Measurements from ENCODE around the gene UBAC2. TPM values are rescaled to one million over a fixed set of nuclear protein-coding genes. Genes with fewer than 3 reads are reported as not detected.

The UBAC2 gene
- total RNA-seq, 4 donors from 2014 or later, result 43.5 to 59.6 (median 52.0) TPM

GRCh38 chr13:99185606-99186005 is 15.0 kb upstream of the UBAC2 start:
- TF ChIP-seq EP300 (IDR thresholded peaks at IDR 0.05) (no peak), CTCF (IDR thresholded peaks at IDR 0.05) (no peak), POLR2A (IDR thresholded peaks at IDR 0.05) (no peak)
- Histone ChIP-seq H3K27ac (no peak overlapping the region), H3K9me3 (peaks cover 0 to 10% (median 6%) of the 10 kb centered on the region in 4 donors), H3K36me3 (no peaks in the 10 kb centered on the region), H3K4me1 (peaks cover 0 to 5% (median 0%) of the 10 kb centered on the region in 4 donors), H3K27me3 (no peaks in the 10 kb centered on the region), H3K4me3 (no peak overlapping the region)
- 56 to 65% methylated on average over 8 of the region's 8 CpGs for WGBS, 2 donors
- no peak for DNase-seq (ENCODE audit: low spot score in 2 of 2)

GRCh38 chr13:99190147-99190985 is 10.3 kb upstream of the UBAC2 start:
- no peak overlapping the region for H3K4me3 ChIP-seq
- H3K4me1 ChIP-seq, result peaks cover 0 to 8% (median 0%) of the 10 kb centered on the region in 4 donors
- no peaks in the 10 kb centered on the region for H3K36me3 ChIP-seq
- no peaks in the 10 kb centered on the region for H3K27me3 ChIP-seq
- peak overlapping the region in 1 of 4 donors; percentile 71 for H3K27ac ChIP-seq
- H3K9me3 ChIP-seq, result no peaks in the 10 kb centered on the region
- TF ChIP-seq POLR2A (IDR thresholded peaks at IDR 0.05) (no peak), EP300 (IDR thresholded peaks at IDR 0.05) (peak in 1 of 2 donors; percentile 39), CTCF (IDR thresholded peaks at IDR 0.05) (no peak)
- whole genome bisulfite sequencing, 2 donors, result 86 to 87% methylated on average over 12 of the region's 12 CpGs
- DNase-seq (ENCODE audit: low spot score in 2 of 2), result peak in 1 of 2 donors; percentile 21

GRCh38 chr13:99191336-99191899 is 9.2 kb upstream of the UBAC2 start:
- no peak for TF ChIP-seq POLR2A (IDR thresholded peaks at IDR 0.05)
- TF ChIP-seq EP300 (IDR thresholded peaks at IDR 0.05), result no peak
- TF ChIP-seq CTCF (IDR thresholded peaks at IDR 0.05), result no peak
- Histone ChIP-seq H3K36me3 (peaks cover 0 to under 1% (median 0%) of the 10 kb centered on the region in 3 donors), H3K27me3 (no peaks in the 10 kb centered on the region), H3K4me1 (peaks cover 0 to 8% (median 0%) of the 10 kb centered on the region in 4 donors), H3K9me3 (no peaks in the 10 kb centered on the region), H3K27ac (no peak overlapping the region), H3K4me3 (no peak overlapping the region)
- DNase-seq (ENCODE audit: low spot score in 2 of 2), result no peak
- WGBS, 2 donors, result 64 to 67% methylated on average over 3 of the region's 3 CpGs

- peaks cover 0 to 8% (median 0%) of the 10 kb centered on the region in 4 donors for H3K4me1 ChIP-seq
- TF ChIP-seq CTCF (IDR thresholded peaks at IDR 0.05) (no peak), EP300 (IDR thresholded peaks at IDR 0.05) (peak in 1 of 2 donors; percentile 14)
- no peaks in the 10 kb centered on the region for H3K9me3 ChIP-seq
- no peak for DNase-seq (ENCODE audit: low spot score in 2 of 2)
- WGBS, 2 donors, result 80 to 90% methylated on average over 7 of the region's 7 CpGs
- no peak overlapping the region for H3K27ac ChIP-seq
- H3K4me3 ChIP-seq, result no peak overlapping the region
- H3K36me3 ChIP-seq, result peaks cover 0 to 4% (median 0%) of the 10 kb centered on the region in 3 donors
- no peaks in the 10 kb centered on the region for H3K27me3 ChIP-seq
These were observed 8.7 kb upstream of the UBAC2 start for GRCh38 chr13:99191900-99192399.

- no peak overlapping the region for H3K4me3 ChIP-seq
- TF ChIP-seq POLR2A (IDR thresholded peaks at IDR 0.05) (no peak), CTCF (IDR thresholded peaks at IDR 0.05) (no peak)
- no peak overlapping the region for H3K27ac ChIP-seq
- H3K9me3 ChIP-seq, result no peaks in the 10 kb centered on the region
- H3K36me3 ChIP-seq, result peaks cover 0 to 4% (median 0%) of the 10 kb centered on the region in 3 donors
- no peaks in the 10 kb centered on the region for H3K27me3 ChIP-seq
- peaks cover 0 to 8% (median 0%) of the 10 kb centered on the region in 4 donors for H3K4me1 ChIP-seq
- no peak for DNase-seq (ENCODE audit: low spot score in 2 of 2)
These were observed 8.2 kb upstream of the UBAC2 start for GRCh38 chr13:99192480-99192879.

Data from tibial nerve (tissue), 4 donors.